Lung (tissue), 12 donors: ENCODE results near the gene DNAI4. TPM values are rescaled to one million over a fixed set of nuclear protein-coding genes. Genes with fewer than 3 reads are reported as not detected.

ENCODE experiments used
- ATAC-seq: fragments of 200-7000 bp; cut with Tn5 transposase; one replicate; pipeline ENCODE4 v1.9.1; 2020; ENCODE audit warnings: moderate number of reproducible peaks; ENCODE audit not compliant: insufficient read depth, low FRiP score
- DNase-seq, 3 donors: peaks; one replicate each; pipeline ENCODE4 v3.0.0-alpha.2; 2013 to 2017
- H3K27ac ChIP-seq, 2 donors: one replicate each; pipeline ENCODE4 v1.5.1; 2013; ENCODE audit warnings: mild to moderate bottlenecking in 2 of 2, moderate library complexity in 2 of 2, control low read depth in 1 of 2, inconsistent platforms in 1 of 2, low read depth in 1 of 2, low read length in 1 of 2
- H3K27me3 ChIP-seq, 3 donors: one replicate each; pipeline ENCODE4 v1.5.1; 2013; ENCODE audit warnings: low read length in 2 of 3; ENCODE audit not compliant: control insufficient read depth in 3 of 3, insufficient read depth in 3 of 3
- H3K36me3 ChIP-seq, 4 donors: one replicate each; pipeline ENCODE4 v1.5.1; 2013; ENCODE audit warnings: low read length in 4 of 4, mild to moderate bottlenecking in 1 of 4, moderate library complexity in 1 of 4; ENCODE audit not compliant: control insufficient read depth in 4 of 4, insufficient read depth in 4 of 4
- H3K4me1 ChIP-seq, 5 donors: one replicate each; pipeline ENCODE4 v1.5.1; 2013; ENCODE audit warnings: low read length in 5 of 5, mild to moderate bottlenecking in 2 of 5, moderate library complexity in 1 of 5; ENCODE audit not compliant: control insufficient read depth in 5 of 5, insufficient read depth in 5 of 5
- H3K4me3 ChIP-seq: one replicate; pipeline ENCODE4 v1.5.1; 2013; ENCODE audit warnings: mild to moderate bottlenecking, control low read depth, moderate library complexity
- H3K9ac ChIP-seq, 2 donors: one replicate each; pipeline ENCODE4 v1.5.1; 2013; ENCODE audit warnings: low read length in 2 of 2, control low read depth in 1 of 2; ENCODE audit not compliant: insufficient read depth in 1 of 2
- H3K9me3 ChIP-seq, 4 donors: one replicate each; pipeline ENCODE4 v1.5.1; 2013; ENCODE audit warnings: low read length in 3 of 4, mild to moderate bottlenecking in 1 of 4, moderate library complexity in 1 of 4; ENCODE audit not compliant: control insufficient read depth in 4 of 4, insufficient read depth in 3 of 4
- CTCF ChIP-seq: IDR thresholded peaks from 2 replicates; pipeline ENCODE4 v1.5.1; 2012; ENCODE audit warnings: mild to moderate bottlenecking; ENCODE audit errors: control extremely low read depth, extremely low read depth
- WGBS, 2 donors: extraction: QIAGEN DNeasy Blood & Tissue Kit; methylation state at CpG; one replicate each; pipeline ENCODE4 v1.1.7; 2013; 5-methylcytosine and 5-hydroxymethylcytosine counted together
- polyA plus RNA-seq, 2 donors: library from polyadenylated mRNA; stranded (reverse); fragments of 200-250 nt; gene quantifications; one replicate each; pipeline ENCODE4 v1.2.1, GENCODE V29; 2013
- total RNA-seq, 2 donors: library from RNA; depleted of rRNA in 1 of 2; stranded (reverse); fragments of >200 nt in 1 of 2; gene quantifications; one replicate each; pipeline ENCODE4 v1.2.1, GENCODE V29; 2014 to 2021
- donor health status: control.
- donor health status: control.
- donor health status: Bipolar disorder and iron deficiency.
- donor health status: healthy.
- donor health status: DM: yes; HTN: yes; CAD: no.

The DNAI4 gene
- total and polyA plus RNA-seq, 4 donors, result 4.4 to 61.1 (median 15.5) TPM

GRCh38 chr1:66929146-66929688 lies 4.6 kb upstream of the DNAI4 start:
- Histone ChIP-seq H3K27me3 (no peaks in the 10 kb centered on the region), H3K4me1 (peaks cover 2 to 31% (median 6%) of the 10 kb centered on the region in 5 donors), H3K9ac (peak overlapping the region; percentile 39 to 97), H3K9me3 (no peaks in the 10 kb centered on the region), H3K4me3 (peak overlapping the region; percentile 82), H3K36me3 (no peaks in the 10 kb centered on the region), H3K27ac (peak overlapping the region; percentile 0 to 98)
- 44 to 50% methylated on average over 3 of the region's 3 CpGs for WGBS, 2 donors
- DNase-seq (peak in 1 of 3 donors; percentile 25), ATAC-seq (no peak)
- no peak for TF ChIP-seq CTCF

GRCh38 chr1:66927528-66927927 lies 2.9 kb upstream of the DNAI4 start:
- H3K36me3 ChIP-seq, result no peaks in the 10 kb centered on the region
- no peaks in the 10 kb centered on the region for H3K9me3 ChIP-seq
- H3K4me1 ChIP-seq, result peaks cover 5 to 43% (median 9%) of the 10 kb centered on the region in 5 donors
- no peak overlapping the region for H3K9ac ChIP-seq
- no peak overlapping the region for H3K4me3 ChIP-seq
- no peak for ATAC-seq
- no peaks in the 10 kb centered on the region for H3K27me3 ChIP-seq
- no peak overlapping the region for H3K27ac ChIP-seq
- DNase-seq, result no peak
- TF ChIP-seq CTCF, result no peak

GRCh38 chr1:66925944-66926343 lies 1.3 kb upstream of the DNAI4 start:
- Histone ChIP-seq H3K36me3 (no peaks in the 10 kb centered on the region), H3K4me3 (peak overlapping the region; percentile 75), H3K27ac (peak overlapping the region; percentile 84 to 88), H3K9me3 (no peaks in the 10 kb centered on the region), H3K4me1 (peaks cover 3 to 28% (median 6%) of the 10 kb centered on the region in 5 donors), H3K27me3 (no peaks in the 10 kb centered on the region), H3K9ac (peak overlapping the region; percentile 41 to 89)
- DNase-seq (peak in 1 of 3 donors; percentile 11), ATAC-seq (no peak)
- no peak for TF ChIP-seq CTCF
- WGBS, 2 donors, result 46 to 58% methylated on average over 9 of the region's 9 CpGs

GRCh38 chr1:66925558-66925910 lies 878 bp upstream of the DNAI4 start:
- TF ChIP-seq CTCF, result no peak
- H3K9ac ChIP-seq, result peak overlapping the region; percentile 41 to 89
- ATAC-seq (no peak), DNase-seq (no peak)
- 6% methylated on average over 11 of the region's 11 CpGs for WGBS, 2 donors
- peak overlapping the region; percentile 84 to 88 for H3K27ac ChIP-seq
- H3K4me1 ChIP-seq, result peaks cover 3 to 28% (median 6%) of the 10 kb centered on the region in 5 donors
- H3K9me3 ChIP-seq, result no peaks in the 10 kb centered on the region
- peak overlapping the region; percentile 75 for H3K4me3 ChIP-seq
- no peaks in the 10 kb centered on the region for H3K36me3 ChIP-seq
- H3K27me3 ChIP-seq, result no peaks in the 10 kb centered on the region
